H9 (cell line): ENCODE results near the gene FBXL15. TPM values are rescaled to one million over a fixed set of nuclear protein-coding genes. Genes with fewer than 3 reads are reported as not detected.
A peak's percentile ranks its signal among the peaks of the same experiment; 100 is the strongest.

Source experiments
- DNase-seq: peaks from one replicate; pipeline ENCODE4 v3.0.0-alpha.2; 2017
- H2AFZ ChIP-seq: one replicate; pipeline ENCODE4 v1.6.1; 2013; ENCODE audit warnings: mild to moderate bottlenecking, low read length, control low read depth, moderate library complexity
- H2AK5ac ChIP-seq: 2 replicates; pipeline ENCODE4 v1.6.1; 2013; ENCODE audit warnings: low read length, control low read depth, mixed read lengths; ENCODE audit not compliant: insufficient read length
- H2BK120ac ChIP-seq: one replicate; pipeline ENCODE4 v1.6.1; 2013; ENCODE audit warnings: low read depth, mild to moderate bottlenecking, low read length, control low read depth, inconsistent platforms; ENCODE audit not compliant: poor library complexity, severe bottlenecking
- H2BK12ac ChIP-seq: 2 replicates; pipeline ENCODE4 v1.6.1; 2013; ENCODE audit warnings: low read length, control low read depth, mixed read lengths, low read depth; ENCODE audit not compliant: insufficient read length
- H2BK15ac ChIP-seq: 2 replicates; pipeline ENCODE4 v1.6.1; 2013; ENCODE audit warnings: low read depth, low read length, control low read depth
- H2BK20ac ChIP-seq: one replicate; pipeline ENCODE4 v1.6.1; 2013; ENCODE audit warnings: low read depth, mild to moderate bottlenecking, low read length, control low read depth, inconsistent platforms; ENCODE audit not compliant: poor library complexity, severe bottlenecking
- H2BK5ac ChIP-seq: 2 replicates; pipeline ENCODE4 v1.6.1; 2013; ENCODE audit warnings: low read length, control low read depth, mixed read lengths; ENCODE audit not compliant: insufficient read length
- H3K14ac ChIP-seq: 2 replicates; pipeline ENCODE4 v1.6.1; 2013; ENCODE audit warnings: low read length, control low read depth; ENCODE audit not compliant: insufficient read depth
- H3K18ac ChIP-seq: 2 replicates; pipeline ENCODE4 v1.6.1; 2013; ENCODE audit warnings: low read depth, mild to moderate bottlenecking, mixed read lengths, low read length, control low read depth; ENCODE audit not compliant: insufficient read length
- H3K23ac ChIP-seq: 2 replicates; pipeline ENCODE4 v1.6.1; 2013; ENCODE audit warnings: low read length, control low read depth, mixed read lengths, low read depth; ENCODE audit not compliant: insufficient read length
- H3K23me2 ChIP-seq: 2 replicates; pipeline ENCODE4 v1.6.1; 2013; ENCODE audit warnings: low read depth, mild to moderate bottlenecking, mixed read lengths, low read length, control low read depth; ENCODE audit not compliant: insufficient read length, poor library complexity, severe bottlenecking
- H3K27ac ChIP-seq: 2 replicates; pipeline ENCODE4 v1.5.1; 2013; ENCODE audit warnings: low read length, control low read depth, mixed read lengths, low read depth; ENCODE audit not compliant: insufficient read length
- H3K27me3 ChIP-seq: 2 replicates; pipeline ENCODE4 v1.6.1; 2013; ENCODE audit warnings: low read length, control low read depth, inconsistent platforms; ENCODE audit not compliant: insufficient read depth
- H3K4ac ChIP-seq: 2 replicates; pipeline ENCODE4 v1.6.1; 2013; ENCODE audit warnings: low read depth, mild to moderate bottlenecking, control low read depth, inconsistent platforms, low read length, moderate library complexity
- H3K4me1 ChIP-seq: 2 replicates; pipeline ENCODE4 v1.6.1; 2013; ENCODE audit warnings: low read length, control low read depth, inconsistent platforms; ENCODE audit not compliant: insufficient read depth
- H3K4me2 ChIP-seq: 2 replicates; pipeline ENCODE4 v1.6.1; 2013; ENCODE audit warnings: low read length, control low read depth, mixed read lengths; ENCODE audit not compliant: insufficient read length, insufficient read depth
- H3K56ac ChIP-seq: 2 replicates; pipeline ENCODE4 v1.6.1; 2013; ENCODE audit warnings: low read depth, mild to moderate bottlenecking, mixed read lengths, low read length, control low read depth; ENCODE audit not compliant: insufficient read length
- H3K79me1 ChIP-seq: 2 replicates; pipeline ENCODE4 v1.6.1; 2013; ENCODE audit warnings: low read depth, mild to moderate bottlenecking, moderate library complexity, low read length, control low read depth, inconsistent platforms; ENCODE audit not compliant: insufficient read depth, poor library complexity, severe bottlenecking
- H3K79me2 ChIP-seq: 2 replicates; pipeline ENCODE4 v1.6.1; 2013; ENCODE audit warnings: low read length, control low read depth, inconsistent platforms; ENCODE audit not compliant: insufficient read depth
- H3K9ac ChIP-seq: 2 replicates; pipeline ENCODE4 v1.6.1; 2013; ENCODE audit warnings: low read length, control low read depth, mixed read lengths; ENCODE audit not compliant: insufficient read length; ENCODE audit errors: extremely low read depth
- H3K9me3 ChIP-seq: one replicate; pipeline ENCODE4 v1.6.1; 2013; ENCODE audit warnings: low read depth, low read length, inconsistent platforms; ENCODE audit not compliant: control insufficient read depth
- H3T11ph ChIP-seq: one replicate; pipeline ENCODE4 v1.6.1; 2013; ENCODE audit warnings: mild to moderate bottlenecking, low read length, control low read depth, inconsistent platforms
- H4K20me1 ChIP-seq: one replicate; pipeline ENCODE4 v1.6.1; 2013; ENCODE audit not compliant: control insufficient read depth, insufficient read length, insufficient read depth
- H4K5ac ChIP-seq: 2 replicates; pipeline ENCODE4 v1.6.1; 2013; ENCODE audit warnings: low read depth, mild to moderate bottlenecking, mixed read lengths, low read length, control low read depth; ENCODE audit not compliant: insufficient read length
- H4K8ac ChIP-seq: replicated peaks from 2 replicates; pipeline ENCODE4 v1.6.1; 2013; ENCODE audit warnings: low read length, control low read depth, mixed read lengths, low read depth; ENCODE audit not compliant: insufficient read length
- H4K91ac ChIP-seq: 2 replicates; pipeline ENCODE4 v1.6.1; 2013; ENCODE audit warnings: low read depth, mild to moderate bottlenecking, moderate library complexity, mixed read lengths, low read length, control low read depth; ENCODE audit not compliant: insufficient read length
- H3K27ac Mint-ChIP-seq, 3 experiments: 2 replicates in 2 of 3; 3 replicates in 1 of 3; pipeline ENCODE4 v1.8.0; 2020 to 2021; ENCODE audit warnings: mixed read lengths in 3 of 3, mild to moderate bottlenecking in 1 of 3, moderate library complexity in 1 of 3
- H3K27me3 Mint-ChIP-seq: 2 replicates; pipeline ENCODE4 v1.8.0; 2021; ENCODE audit warnings: low read depth, mild to moderate bottlenecking, moderate library complexity, mixed read lengths
- H3K36me3 Mint-ChIP-seq, 3 experiments: 2 replicates in 2 of 3; 3 replicates in 1 of 3; pipeline ENCODE4 v1.8.0; 2020 to 2021; ENCODE audit warnings: low read depth in 3 of 3, mixed read lengths in 3 of 3; ENCODE audit not compliant: insufficient read depth in 1 of 3
- H3K4me1 Mint-ChIP-seq, 2 experiments: 2 replicates each; pipeline ENCODE4 v1.8.0; 2020; ENCODE audit warnings: mixed read lengths in 2 of 2
- H3K4me3 Mint-ChIP-seq, 2 experiments: 2 replicates in 1 of 2; 3 replicates in 1 of 2; pipeline ENCODE4 v1.8.0; 2020 to 2021; ENCODE audit warnings: mild to moderate bottlenecking in 2 of 2, mixed read lengths in 2 of 2, moderate library complexity in 1 of 2
- H3K9me3 Mint-ChIP-seq, 2 experiments: 2 replicates in 1 of 2; 3 replicates in 1 of 2; pipeline ENCODE4 v1.8.0; 2020; ENCODE audit warnings: mild to moderate bottlenecking in 2 of 2, mixed read lengths in 2 of 2, moderate library complexity in 1 of 2
- CTCF ChIP-seq: fragments of 200-600 bp; sonication (generic); conservative IDR thresholded peaks from 3 replicates; pipeline ENCODE4 v1.8.0; 2021; ENCODE audit warnings: antibody characterized with exemption, mild to moderate bottlenecking
- WGBS: extraction: QIAGEN DNeasy Blood & Tissue Kit; methylation state at CpG from one replicate; pipeline ENCODE4 v1.1.7; 2013; ENCODE audit warnings: missing lambda C conversion rate, low lambda C conversion rate, mixed read lengths; ENCODE audit not compliant: insufficient read length; ENCODE audit errors: extremely low coverage; 5-methylcytosine and 5-hydroxymethylcytosine counted together
- total RNA-seq: library from RNA; stranded (reverse); gene quantifications from 2 replicates; pipeline ENCODE4 v1.2.1, GENCODE V29; 2021

Gene FBXL15
- total RNA-seq, 1 experiment from 2014 or later, result 9.1 TPM

GRCh38 chr10:102399217-102400021 is 21.2 kb upstream of the FBXL15 start:
- peak overlapping the region; percentile 20 for H3K4me2 ChIP-seq
- Mint-ChIP-seq H3K27ac (peak overlapping the region in 1 of 3 experiments; percentile 44; a peak in 1 of 7 replicates), H3K27me3 (peaks cover 42% of the 10 kb centered on the region), H3K4me3 (peak overlapping the region; percentile 47 to 75), H3K9me3 (no peaks in the 10 kb centered on the region), H3K36me3 (peaks cover 1 to 31% (median 21%) of the 10 kb centered on the region in 3 experiments; a peak in 5 of 7 replicates), H3K4me1 (peaks cover 15 to 28% of the 10 kb centered on the region in 2 experiments)
- H3K14ac ChIP-seq, result no peak overlapping the region
- no CpG with 5 or more reads among the region's 72 CpGs for WGBS
- no peak overlapping the region for H2BK5ac ChIP-seq
- H3K56ac ChIP-seq, result no peak overlapping the region
- H3K4me1 ChIP-seq, result no peaks in the 10 kb centered on the region
- no peak overlapping the region for H3K4ac ChIP-seq
- H4K5ac ChIP-seq, result no peak overlapping the region
- H2BK20ac ChIP-seq, result no peak overlapping the region
- H3K9me3 ChIP-seq, result no peaks in the 10 kb centered on the region
- H4K20me1 ChIP-seq, result peaks cover 4% of the 10 kb centered on the region
- no peak overlapping the region; the same call in 1 of the 2 replicates for H2BK15ac ChIP-seq
- H3K18ac ChIP-seq, result peak overlapping the region; percentile 53
- H2AFZ ChIP-seq, result no peak overlapping the region
- H3T11ph ChIP-seq, result no peak overlapping the region
- peaks cover 3% of the 10 kb centered on the region; the same call in 1 of the 2 replicates for H3K27me3 ChIP-seq
- no peak overlapping the region for H4K91ac ChIP-seq
- TF ChIP-seq CTCF, result peak; percentile 98
- H3K27ac ChIP-seq, result no peak overlapping the region
- peaks cover 14% of the 10 kb centered on the region for H3K23me2 ChIP-seq
- no peaks in the 10 kb centered on the region for H3K79me1 ChIP-seq
- no peak overlapping the region for H2BK12ac ChIP-seq
- H2BK120ac ChIP-seq, result no peak overlapping the region
- H3K23ac ChIP-seq, result no peak overlapping the region
- no peak overlapping the region for H3K9ac ChIP-seq
- no peak overlapping the region for H2AK5ac ChIP-seq
- peak; percentile 91 for DNase-seq
- no peak overlapping the region for H4K8ac ChIP-seq
- H3K79me2 ChIP-seq, result no peaks in the 10 kb centered on the region
